PC-9 (cell line): Measurements from ENCODE around the gene ZNF483.

Experiments
- CTCF ChIP-seq: fragments of 200-600 bp; sonication (generic); conservative IDR thresholded peaks from 2 replicates; pipeline ENCODE4 v1.6.1; 2017; ENCODE audit warnings: mixed run types, antibody characterized with exemption, mild to moderate bottlenecking, moderate library complexity
- EZH2 ChIP-seq: fragments of 200-600 bp; sonication (generic); IDR thresholded peaks from 2 replicates; pipeline ENCODE4 v1.8.0; 2017; ENCODE audit warnings: antibody characterized with exemption, low read depth

- TF ChIP-seq CTCF, result no peak
- no peak for TF ChIP-seq EZH2
Observed at GRCh38 chr9:111501648-111502047, 23.3 kb upstream of the ZNF483 start.
